OCI-LY7 (cell line): Measurements from ENCODE around the gene RPL37. TPM values are rescaled to one million over a fixed set of nuclear protein-coding genes. Genes with fewer than 3 reads are reported as not detected.

Experiments used
- BruUV-seq: library from RNA; stranded (reverse); fragments of 400-500 nt; replicated peaks from 2 replicates; lab custom pipeline; 2021; lab: Mats Ljungman, UMichigan
- CTCF ChIA-PET: fragments of 300-600 bp; sonication (Branson Sonifier 250); formaldehyde crosslinking; loops from one replicate; lab custom pipeline; 2022; ENCODE audit warnings: antibody characterized with exemption; ENCODE audit not compliant: unreplicated experiment; lab: Charles Lee
- POLR2A ChIA-PET: fragments of 300-600 bp; sonication (Branson Sonifier 250); formaldehyde crosslinking; loops from one replicate; lab custom pipeline; 2022; ENCODE audit warnings: antibody characterized with exemption; lab: Charles Lee
- DNase-seq: peaks from one replicate; pipeline ENCODE4 v3.0.0-alpha.2; 2015; ENCODE audit warnings: low spot score
- H2AFZ ChIP-seq: fragments of 200-600 bp; sonication (generic), shearing (Covaris generic); 2 replicates; pipeline ENCODE4 v1.6.1; 2014; ENCODE audit warnings: mild to moderate bottlenecking, antibody characterized with exemption, low read length, moderate library complexity
- H3K27ac ChIP-seq: fragments of 200-600 bp; sonication (generic); 2 replicates; pipeline ENCODE4 v1.5.1; 2014; ENCODE audit warnings: mixed run types, low read depth, mild to moderate bottlenecking, moderate library complexity, low read length, inconsistent platforms; ENCODE audit not compliant: poor library complexity, severe bottlenecking
- H3K36me3 ChIP-seq: fragments of 200-600 bp; sonication (generic); 2 replicates; pipeline ENCODE4 v1.6.1; 2014; ENCODE audit warnings: mild to moderate bottlenecking, antibody characterized with exemption, low read length, moderate library complexity, mixed read lengths; ENCODE audit not compliant: insufficient read depth
- H3K4me1 ChIP-seq: fragments of 200-600 bp; sonication (generic); 2 replicates; pipeline ENCODE4 v1.5.1; 2014; ENCODE audit warnings: mild to moderate bottlenecking, low read length; ENCODE audit not compliant: insufficient read depth, poor library complexity, severe bottlenecking
- H3K4me2 ChIP-seq: fragments of 200-600 bp; sonication (generic); 2 replicates; pipeline ENCODE4 v1.6.1; 2014; ENCODE audit warnings: mild to moderate bottlenecking, low read length
- H3K4me3 ChIP-seq: fragments of 200-600 bp; sonication (generic); 2 replicates; pipeline ENCODE4 v1.5.1; 2014; ENCODE audit warnings: mild to moderate bottlenecking, low read depth, low read length; ENCODE audit not compliant: poor library complexity, severe bottlenecking
- H3K79me2 ChIP-seq: fragments of 200-600 bp; sonication (generic); 2 replicates; pipeline ENCODE4 v1.6.1; 2016; ENCODE audit warnings: low read depth, mild to moderate bottlenecking, low read length, moderate library complexity, mixed read lengths; ENCODE audit not compliant: insufficient read depth
- H3K9me2 ChIP-seq: fragments of 200-600 bp; sonication (generic); 2 replicates; pipeline ENCODE4 v1.6.1; 2016; ENCODE audit warnings: mild to moderate bottlenecking, low read length, mixed read lengths; ENCODE audit not compliant: insufficient read depth
- H3K9me3 ChIP-seq: fragments of 200-600 bp; sonication (generic); 2 replicates; pipeline ENCODE4 v1.6.1; 2014; ENCODE audit warnings: mild to moderate bottlenecking, mixed run types, low read length, mixed read lengths
- H4K20me1 ChIP-seq: fragments of 200-600 bp; sonication (generic); 2 replicates; pipeline ENCODE4 v1.6.1; 2014; ENCODE audit warnings: mild to moderate bottlenecking, antibody characterized with exemption, low read length, moderate library complexity, mixed read lengths; ENCODE audit not compliant: insufficient read depth
- EZH2phosphoT487 ChIP-seq: fragments of 200-600 bp; sonication (generic); IDR thresholded peaks from 2 replicates; pipeline ENCODE4 v1.6.1; 2018; ENCODE audit warnings: low read depth, borderline replicate concordance, mild to moderate bottlenecking, mixed run types, antibody characterized with exemption, low read length, moderate library complexity, mixed read lengths
- intact Hi-C: fragments of 100-400 bp; cut with micrococcal nuclease; formaldehyde crosslinking; loops from one replicate; pipeline ENCODE4 v1.10.0; 2022; ENCODE audit not compliant: unreplicated experiment
- total RNA-seq, 2 experiments: library from RNA; depleted of rRNA in 1 of 2; stranded (reverse); fragments of >200 nt in 1 of 2; shearing (Covaris generic) in 1 of 2; gene quantifications; 2 replicates each; pipeline ENCODE4 v1.2.3, GENCODE V29; 2014 to 2022
- TF ChIP-seq, protein P1 (sequence below): fragments of 200-600 bp; sonication (generic); conservative IDR thresholded peaks from 2 replicates; pipeline ENCODE4 v1.5.1; 2014; ENCODE audit warnings: mild to moderate bottlenecking, antibody characterized with exemption, low read length, moderate library complexity, mixed read lengths

RPL37 gene
- total RNA-seq, 2 experiments from 2014 or later: 1,905 to 2,779 TPM

DNA sequence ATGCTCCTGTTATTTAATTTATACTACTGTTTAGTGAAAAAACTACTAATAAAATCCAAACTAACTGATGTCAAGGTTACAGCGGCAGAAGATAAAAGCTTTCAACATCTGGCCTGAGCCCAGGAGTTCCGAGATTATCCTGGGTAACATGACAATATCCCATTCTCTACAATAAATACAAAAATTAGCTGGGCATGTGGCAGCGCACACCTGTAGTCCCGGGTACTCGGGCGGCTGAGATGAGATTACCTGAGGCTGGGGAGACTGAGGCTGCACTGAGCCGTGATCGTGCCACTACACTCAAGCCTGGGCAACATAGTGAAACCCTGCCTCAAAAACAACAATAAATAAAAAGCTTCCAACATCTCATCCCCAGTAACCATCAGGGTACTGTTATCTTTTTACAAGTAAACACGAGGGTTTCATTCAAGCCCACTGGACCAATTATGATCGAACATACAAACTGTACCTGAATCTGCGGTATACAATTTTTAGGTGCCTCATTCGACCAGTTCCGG is 1.3 kb downstream of the RPL37 start:
- ChIA-PET POLR2A (interaction anchor here (0.7 to 1.3 kb wide), 5 partner anchors 11 to 46 kb away, joined by 3 to 9 read pairs (median 3); no protein-coding TSS in a partner anchor), CTCF (no interaction called here)
- Histone ChIP-seq H4K20me1 (peaks cover 49% of the 10 kb centered on the region), H3K9me2 (no peaks in the 10 kb centered on the region), H2AFZ (no peak overlapping the region), H3K9me3 (no peaks in the 10 kb centered on the region), H3K4me3 (peak overlapping the region; percentile 88), H3K79me2 (peaks cover 61% of the 10 kb centered on the region), H3K4me1 (peaks cover 37% of the 10 kb centered on the region), H3K27ac (peak overlapping the region; percentile 79), H3K36me3 (peaks cover 62% of the 10 kb centered on the region), H3K4me2 (peak overlapping the region; percentile 95)
- DNase-seq: no peak
- TF ChIP-seq EZH2phosphoT487: no peak
- TF ChIP-seq, protein P1, sequence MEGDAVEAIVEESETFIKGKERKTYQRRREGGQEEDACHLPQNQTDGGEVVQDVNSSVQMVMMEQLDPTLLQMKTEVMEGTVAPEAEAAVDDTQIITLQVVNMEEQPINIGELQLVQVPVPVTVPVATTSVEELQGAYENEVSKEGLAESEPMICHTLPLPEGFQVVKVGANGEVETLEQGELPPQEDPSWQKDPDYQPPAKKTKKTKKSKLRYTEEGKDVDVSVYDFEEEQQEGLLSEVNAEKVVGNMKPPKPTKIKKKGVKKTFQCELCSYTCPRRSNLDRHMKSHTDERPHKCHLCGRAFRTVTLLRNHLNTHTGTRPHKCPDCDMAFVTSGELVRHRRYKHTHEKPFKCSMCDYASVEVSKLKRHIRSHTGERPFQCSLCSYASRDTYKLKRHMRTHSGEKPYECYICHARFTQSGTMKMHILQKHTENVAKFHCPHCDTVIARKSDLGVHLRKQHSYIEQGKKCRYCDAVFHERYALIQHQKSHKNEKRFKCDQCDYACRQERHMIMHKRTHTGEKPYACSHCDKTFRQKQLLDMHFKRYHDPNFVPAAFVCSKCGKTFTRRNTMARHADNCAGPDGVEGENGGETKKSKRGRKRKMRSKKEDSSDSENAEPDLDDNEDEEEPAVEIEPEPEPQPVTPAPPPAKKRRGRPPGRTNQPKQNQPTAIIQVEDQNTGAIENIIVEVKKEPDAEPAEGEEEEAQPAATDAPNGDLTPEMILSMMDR: no peak
- no TSS peak for BruUV-seq
- intact Hi-C loops: loop anchor here (2.0 to 10.0 kb wide), 2 partner anchors 79 to 349 kb away; partner anchors contain the start of gene TTC33

GRCh38 chr5:40832345-40832744 is 2.7 kb downstream of the RPL37 start:
- DNase-seq: no peak
- Histone ChIP-seq H3K36me3 (peaks cover 76% of the 10 kb centered on the region), H4K20me1 (peaks cover 62% of the 10 kb centered on the region), H3K9me2 (no peaks in the 10 kb centered on the region), H3K4me3 (peak overlapping the region; percentile 88), H3K4me1 (peaks cover 33% of the 10 kb centered on the region), H2AFZ (no peak overlapping the region), H3K4me2 (peak overlapping the region; percentile 95), H3K79me2 (peaks cover 61% of the 10 kb centered on the region), H3K27ac (no peak overlapping the region), H3K9me3 (no peaks in the 10 kb centered on the region)
- ChIA-PET CTCF (no interaction called here), POLR2A (interaction anchor here (0.8 to 1.6 kb wide), 8 partner anchors 9 to 29 kb away, joined by 3 to 9 read pairs (median 3); partner anchors contain the start of gene CARD6)
- BruUV-seq: no TSS peak
- no peak for TF ChIP-seq EZH2phosphoT487
- TF ChIP-seq, protein P1: no peak
- intact Hi-C loops: loop anchor here (10.0 kb wide), 1 partner anchor 348 kb away; no protein-coding TSS in a partner anchor
